GM12892 (cell line): ENCODE data around the gene USP2.

ENCODE experiments used
- POLR2A ChIP-seq: IDR thresholded peaks from 2 replicates; pipeline ENCODE4 v1.6.1; 2011; ENCODE audit warnings: low read depth, low read length, control low read depth
- POLR2AphosphoS5 ChIP-seq: IDR thresholded peaks from 2 replicates; pipeline ENCODE4 v1.6.1; 2011; ENCODE audit warnings: low read depth, low read length, control low read depth

DNA sequence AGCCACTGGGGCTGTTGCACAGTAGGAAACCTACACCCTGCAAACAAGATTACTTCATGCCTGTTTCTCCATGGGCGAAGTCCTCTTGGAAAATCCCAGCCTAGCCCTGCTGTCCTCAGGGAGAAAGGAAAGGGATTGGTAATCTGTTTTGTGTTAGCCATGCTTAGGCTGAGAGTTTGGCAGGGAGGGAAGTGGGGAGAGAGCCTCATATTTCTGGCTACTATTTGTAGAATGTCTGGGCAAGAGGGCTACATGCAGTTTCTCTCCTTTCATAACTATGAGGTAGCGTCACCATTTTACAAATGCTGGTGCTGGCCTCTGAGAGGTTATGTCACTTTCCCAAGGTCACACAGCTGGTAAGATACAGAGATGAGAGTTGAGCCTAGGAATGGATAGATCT is 34.2 kb downstream of the USP2 start:
- TF ChIP-seq POLR2AphosphoS5 (no peak), POLR2A (no peak)
